ENCODE data around the gene GAL3ST1. TPM values are rescaled to one million over a fixed set of nuclear protein-coding genes. Genes with fewer than 3 reads are reported as not detected.

GAL3ST1 gene
- total RNA-seq, 6 experiments from 2014 or later = not detected

GRCh38 chr22:30574997-30575671 lies 669 bp upstream of the GAL3ST1 start:
- peaks cover 7% of the 10 kb centered on the region for H3K27me3 Mint-ChIP-seq (ENCODE audit: insufficient read depth)
- no peaks in the 10 kb centered on the region for H3K4me1 Mint-ChIP-seq (ENCODE audit: low read depth)
- peak; percentile 24; the same call in 1 of the 2 replicates for TF ChIP-seq CTCF (IDR thresholded peaks at IDR 0.05)
- H3K27ac Mint-ChIP-seq = no peak overlapping the region
- DNase-seq = no peak
- no peak overlapping the region for H3K4me3 Mint-ChIP-seq
- peaks cover 12% of the 10 kb centered on the region; the same call in 1 of the 2 replicates for H3K36me3 Mint-ChIP-seq (ENCODE audit: low read depth)
- no peaks in the 10 kb centered on the region for H3K9me3 Mint-ChIP-seq

GRCh38 chr22:30573594-30574094 lies 821 bp downstream of the GAL3ST1 start:
- Mint-ChIP-seq H3K27ac (no peak overlapping the region), H3K4me3 (no peak overlapping the region), H3K4me1 (ENCODE audit: low read depth) (no peaks in the 10 kb centered on the region), H3K27me3 (ENCODE audit: insufficient read depth) (peaks cover 13% of the 10 kb centered on the region), H3K9me3 (no peaks in the 10 kb centered on the region), H3K36me3 (ENCODE audit: low read depth) (peaks cover 5% of the 10 kb centered on the region; the same call in 1 of the 2 replicates)
- DNase-seq = no peak
- TF ChIP-seq CTCF (IDR thresholded peaks at IDR 0.05) = no peak

GRCh38 chr22:30572840-30573593 lies 1.4 kb downstream of the GAL3ST1 start:
- DNase-seq = no peak
- Mint-ChIP-seq H3K4me3 (no peak overlapping the region), H3K36me3 (ENCODE audit: low read depth) (peaks cover 5% of the 10 kb centered on the region; the same call in 1 of the 2 replicates), H3K9me3 (no peaks in the 10 kb centered on the region), H3K4me1 (ENCODE audit: low read depth) (no peaks in the 10 kb centered on the region), H3K27ac (no peak overlapping the region), H3K27me3 (ENCODE audit: insufficient read depth) (peaks cover 15% of the 10 kb centered on the region)
- no peak for TF ChIP-seq CTCF (IDR thresholded peaks at IDR 0.05)

GRCh38 chr22:30572210-30572609 lies 2.3 kb downstream of the GAL3ST1 start:
- Mint-ChIP-seq H3K36me3 (ENCODE audit: low read depth) (peaks cover 5% of the 10 kb centered on the region; the same call in 1 of the 2 replicates), H3K4me1 (ENCODE audit: low read depth) (no peaks in the 10 kb centered on the region), H3K27me3 (ENCODE audit: insufficient read depth) (peaks cover 20% of the 10 kb centered on the region), H3K4me3 (no peak overlapping the region), H3K27ac (no peak overlapping the region), H3K9me3 (no peaks in the 10 kb centered on the region)
- DNase-seq = no peak
- TF ChIP-seq CTCF (IDR thresholded peaks at IDR 0.05) = no peak

GRCh38 chr22:30569674-30570202 lies 4.7 kb downstream of the GAL3ST1 start:
- H3K4me3 Mint-ChIP-seq = no peak overlapping the region
- H3K4me1 Mint-ChIP-seq (ENCODE audit: low read depth) = peaks cover 8% of the 10 kb centered on the region; the same call in 1 of the 2 replicates
- DNase-seq = no peak
- no peaks in the 10 kb centered on the region for H3K36me3 Mint-ChIP-seq (ENCODE audit: low read depth)
- peaks cover 21% of the 10 kb centered on the region for H3K27me3 Mint-ChIP-seq (ENCODE audit: insufficient read depth)
- no peak overlapping the region for H3K27ac Mint-ChIP-seq
- H3K9me3 Mint-ChIP-seq = no peaks in the 10 kb centered on the region
- TF ChIP-seq CTCF (IDR thresholded peaks at IDR 0.05) = no peak

Data from HFFc6 (cell line).